Thyroid gland (tissue), 4 donors: ENCODE results near the gene LIMK1. TPM values are rescaled to one million over a fixed set of nuclear protein-coding genes. Genes with fewer than 3 reads are reported as not detected.

Experiments
- DNase-seq, 2 donors: peaks; one replicate each; pipeline ENCODE4 v3.0.0-alpha.2; 2019
- H3K27ac ChIP-seq, 3 donors: fragments of 200-600 bp; sonication (generic); 1 replicate in 2 of 3; 2 replicates in 1 of 3; pipeline ENCODE4 v1.5.1; 2016 to 2019; ENCODE audit warnings: mild to moderate bottlenecking in 1 of 3, moderate library complexity in 1 of 3
- H3K27me3 ChIP-seq: fragments of 200-600 bp; sonication (generic); one replicate; pipeline ENCODE4 v1.5.1; 2019
- H3K36me3 ChIP-seq, 2 donors: fragments of 200-600 bp; sonication (generic); one replicate each; pipeline ENCODE4 v1.5.1; 2016 to 2019
- H3K4me1 ChIP-seq, 2 donors: fragments of 200-600 bp; sonication (generic); one replicate each; pipeline ENCODE4 v1.5.1; 2017 to 2019
- H3K4me3 ChIP-seq, 3 donors: fragments of 200-600 bp; sonication (generic); replicated peaks in 1 of 3; 1 replicate in 2 of 3; 2 replicates in 1 of 3; pipeline ENCODE4 v1.5.1; 2016; ENCODE audit warnings: mild to moderate bottlenecking in 1 of 3
- H3K9me3 ChIP-seq: fragments of 200-600 bp; sonication (generic); one replicate; pipeline ENCODE4 v1.5.1; 2017
- POLR2A ChIP-seq, 2 donors: fragments of 450-650 bp; IDR thresholded peaks; one replicate each; pipeline ENCODE4 v1.6.1; 2017; ENCODE audit warnings: antibody characterized with exemption in 2 of 2, mild to moderate bottlenecking in 2 of 2, moderate library complexity in 1 of 2
- WGBS, 2 donors: methylation state at CpG; one replicate each; pipeline ENCODE4 v1.1.5; 2017; 5-methylcytosine and 5-hydroxymethylcytosine counted together
- intact Hi-C: fragments of 100-400 bp; cut with DNase I; formaldehyde crosslinking; loops from one replicate; pipeline ENCODE4 v1.15.1; 2023
- total RNA-seq, 4 donors: library from RNA; depleted of rRNA; stranded (reverse); fragments of >200 nt; gene quantifications; one replicate each; pipeline ENCODE4 v1.2.3, GENCODE V29; 2016
- TF ChIP-seq, protein P1 (sequence below), 6 experiments: fragments of 200-600 bp in 3 of 6; fragments of 450-650 bp in 3 of 6; sonication (generic) in 3 of 6; IDR thresholded peaks; one replicate each; pipeline ENCODE4 v1.5.1; 2016 to 2019; ENCODE audit warnings: antibody characterized with exemption in 6 of 6, mild to moderate bottlenecking in 2 of 6, inconsistent platforms in 1 of 6, moderate library complexity in 1 of 6

The LIMK1 gene
- total RNA-seq, 4 donors from 2014 or later, result 16.7 to 32.8 (median 21.5) TPM

GRCh38 chr7:74064696-74065095 lies 18.9 kb upstream of the LIMK1 start:
- no peak overlapping the region for H3K4me3 ChIP-seq
- H3K36me3 ChIP-seq, result no peaks in the 10 kb centered on the region
- H3K27ac ChIP-seq, result no peak overlapping the region
- peaks cover 13 to 26% of the 10 kb centered on the region in 2 donors for H3K4me1 ChIP-seq
- no peak for TF ChIP-seq POLR2A (IDR thresholded peaks at IDR 0.05)
- TF ChIP-seq, protein P1, sequence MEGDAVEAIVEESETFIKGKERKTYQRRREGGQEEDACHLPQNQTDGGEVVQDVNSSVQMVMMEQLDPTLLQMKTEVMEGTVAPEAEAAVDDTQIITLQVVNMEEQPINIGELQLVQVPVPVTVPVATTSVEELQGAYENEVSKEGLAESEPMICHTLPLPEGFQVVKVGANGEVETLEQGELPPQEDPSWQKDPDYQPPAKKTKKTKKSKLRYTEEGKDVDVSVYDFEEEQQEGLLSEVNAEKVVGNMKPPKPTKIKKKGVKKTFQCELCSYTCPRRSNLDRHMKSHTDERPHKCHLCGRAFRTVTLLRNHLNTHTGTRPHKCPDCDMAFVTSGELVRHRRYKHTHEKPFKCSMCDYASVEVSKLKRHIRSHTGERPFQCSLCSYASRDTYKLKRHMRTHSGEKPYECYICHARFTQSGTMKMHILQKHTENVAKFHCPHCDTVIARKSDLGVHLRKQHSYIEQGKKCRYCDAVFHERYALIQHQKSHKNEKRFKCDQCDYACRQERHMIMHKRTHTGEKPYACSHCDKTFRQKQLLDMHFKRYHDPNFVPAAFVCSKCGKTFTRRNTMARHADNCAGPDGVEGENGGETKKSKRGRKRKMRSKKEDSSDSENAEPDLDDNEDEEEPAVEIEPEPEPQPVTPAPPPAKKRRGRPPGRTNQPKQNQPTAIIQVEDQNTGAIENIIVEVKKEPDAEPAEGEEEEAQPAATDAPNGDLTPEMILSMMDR (IDR thresholded peaks at IDR 0.05), result no peak
- H3K27me3 ChIP-seq, result no peaks in the 10 kb centered on the region
- H3K9me3 ChIP-seq, result no peaks in the 10 kb centered on the region
- intact Hi-C loops, result loop anchor here (5.0 kb wide), 2 partner anchors 118 to 338 kb away; no protein-coding TSS in a partner anchor
- no peak for DNase-seq
- WGBS, 2 donors, result 95 to 96% methylated on average over 4 of the region's 4 CpGs

- H3K36me3 ChIP-seq, result no peaks in the 10 kb centered on the region
- H3K27ac ChIP-seq, result no peak overlapping the region
Measured at GRCh38 chr7:74066626-74067025, 17.0 kb upstream of the LIMK1 start.

GRCh38 chr7:74068378-74069085 lies 15.1 kb upstream of the LIMK1 start:
- Histone ChIP-seq H3K4me3 (no peak overlapping the region), H3K9me3 (no peaks in the 10 kb centered on the region), H3K4me1 (no peaks in the 10 kb centered on the region), H3K27ac (no peak overlapping the region), H3K36me3 (no peaks in the 10 kb centered on the region), H3K27me3 (no peaks in the 10 kb centered on the region)
- DNase-seq, result no peak
- WGBS, 2 donors, result 84 to 88% methylated on average over 16 to 20 of the region's 20 CpGs
- intact Hi-C loops, result loop anchor here (5.0 kb wide), 2 partner anchors 114 to 334 kb away; no protein-coding TSS in a partner anchor
- no peak for TF ChIP-seq POLR2A (IDR thresholded peaks at IDR 0.05)
- TF ChIP-seq, protein P1 (IDR thresholded peaks at IDR 0.05), result no peak

More at GRCh38 chr7:74066626-74067025, 17.0 kb upstream of the LIMK1 start:
- DNase-seq, result no peak
- Histone ChIP-seq H3K9me3 (no peaks in the 10 kb centered on the region), H3K27me3 (no peaks in the 10 kb centered on the region), H3K4me3 (no peak overlapping the region), H3K4me1 (peaks cover 7 to 9% of the 10 kb centered on the region in 2 donors)
- 87 to 92% methylated on average over 3 of the region's 3 CpGs for WGBS, 2 donors
- intact Hi-C loops, result loop anchor here (5.0 kb wide), 2 partner anchors 116 to 336 kb away; no protein-coding TSS in a partner anchor
- TF ChIP-seq, protein P1 (IDR thresholded peaks at IDR 0.05), result no peak
- no peak for TF ChIP-seq POLR2A (IDR thresholded peaks at IDR 0.05)

- intact Hi-C loops, result loop anchor here (5.0 kb wide), 2 partner anchors 113 to 333 kb away; no protein-coding TSS in a partner anchor
- no peak for DNase-seq
- WGBS, 2 donors, result 93% methylated on average over 16 of the region's 16 CpGs
- no peaks in the 10 kb centered on the region for H3K36me3 ChIP-seq
- H3K4me1 ChIP-seq, result no peaks in the 10 kb centered on the region
- H3K4me3 ChIP-seq, result no peak overlapping the region
- no peak for TF ChIP-seq POLR2A (IDR thresholded peaks at IDR 0.05)
- TF ChIP-seq, protein P1 (IDR thresholded peaks at IDR 0.05), result no peak
- no peak overlapping the region for H3K27ac ChIP-seq
- no peaks in the 10 kb centered on the region for H3K9me3 ChIP-seq
- H3K27me3 ChIP-seq, result no peaks in the 10 kb centered on the region
Measured at GRCh38 chr7:74069086-74069541, 14.5 kb upstream of the LIMK1 start.
